ENCODE measurements around the gene ADAM15. TPM values are rescaled to one million over a fixed set of nuclear protein-coding genes. Genes with fewer than 3 reads are reported as not detected.

Gene ADAM15
- polyA plus RNA-seq, 3 donors, result 31.5 to 61.4 (median 57.2) TPM

DNA sequence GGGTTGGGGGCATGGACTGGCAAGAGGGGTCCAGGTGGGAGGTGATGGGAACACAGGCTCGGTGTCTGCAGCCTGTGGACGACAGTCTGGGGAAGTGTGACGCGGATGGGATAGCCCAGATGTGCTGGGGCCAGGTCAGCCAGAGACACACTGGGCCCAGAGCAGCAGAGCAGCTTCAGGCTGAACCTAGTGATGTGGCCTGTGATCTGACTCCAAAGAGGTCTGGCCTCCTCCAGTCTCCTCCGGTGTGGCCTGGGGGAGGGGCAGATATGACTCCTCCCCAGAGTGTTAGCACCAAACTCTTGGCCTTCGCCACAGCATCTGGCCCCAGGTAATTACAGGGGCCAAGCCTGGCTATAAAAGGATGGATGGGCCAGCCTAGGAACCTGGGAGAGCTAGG, 41.0 kb downstream of the ADAM15 start:
- no peak for DNase-seq (ENCODE audit: extremely low read depth in 1 of 11, low read depth in 9 of 11, low spot score in 4 of 11)

DNA sequence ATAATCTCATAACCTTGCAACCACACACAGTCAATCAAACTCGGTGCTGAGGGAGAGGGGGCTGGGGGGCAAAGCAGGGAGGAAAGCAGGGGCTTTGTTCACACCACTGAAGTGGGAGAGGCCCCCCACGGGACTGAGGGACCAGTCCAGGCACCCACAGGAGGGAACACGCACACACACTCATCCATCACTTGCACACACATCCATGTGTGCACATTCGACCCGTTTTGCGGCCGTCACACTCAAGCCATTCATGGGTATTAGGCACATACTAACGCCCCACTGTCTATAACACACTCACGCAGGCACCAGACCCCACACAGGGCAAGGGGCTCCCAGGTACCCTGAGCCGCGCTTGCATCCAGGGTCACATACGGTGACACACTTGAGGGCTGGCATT, 41.5 kb downstream of the ADAM15 start:
- no peak for DNase-seq (ENCODE audit: extremely low read depth in 1 of 11, low read depth in 9 of 11, low spot score in 4 of 11)

DNA sequence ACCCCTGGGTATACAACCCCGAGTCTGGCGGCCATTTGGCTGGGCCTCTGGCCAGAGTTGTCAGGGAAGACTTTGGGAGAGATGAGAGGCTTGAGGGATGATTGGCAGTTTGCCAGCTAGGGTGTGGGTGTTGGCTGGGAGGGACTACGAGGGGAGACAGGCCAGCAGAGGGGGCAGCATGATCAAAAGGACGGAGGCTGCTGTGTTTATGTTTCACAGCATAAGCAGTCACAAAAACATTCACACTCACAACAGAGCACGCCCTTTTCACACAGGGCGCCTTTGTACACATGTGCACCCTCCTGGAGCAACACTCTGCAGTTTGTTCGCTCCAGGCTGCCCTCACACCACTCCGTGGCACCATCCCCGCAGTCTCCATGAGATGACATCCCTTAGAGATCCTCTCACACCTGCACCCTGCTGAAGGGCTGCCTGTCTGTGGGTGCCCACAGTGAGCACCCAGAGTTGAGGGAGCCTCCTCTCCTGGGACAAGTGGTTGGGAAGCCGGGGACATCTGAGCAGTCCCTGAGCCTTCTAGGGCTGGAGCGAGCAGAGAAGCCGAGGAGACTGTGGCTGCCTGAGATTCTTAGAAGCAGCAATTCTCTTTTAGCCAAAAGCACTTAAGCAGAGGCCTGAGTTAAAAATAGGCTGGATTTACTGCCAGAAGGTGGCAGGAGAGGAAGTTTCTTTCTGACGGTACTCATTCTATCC, 43.0 kb downstream of the ADAM15 start:
- no peak for DNase-seq (ENCODE audit: extremely low read depth in 1 of 11, low read depth in 9 of 11, low spot score in 4 of 11)

DNA sequence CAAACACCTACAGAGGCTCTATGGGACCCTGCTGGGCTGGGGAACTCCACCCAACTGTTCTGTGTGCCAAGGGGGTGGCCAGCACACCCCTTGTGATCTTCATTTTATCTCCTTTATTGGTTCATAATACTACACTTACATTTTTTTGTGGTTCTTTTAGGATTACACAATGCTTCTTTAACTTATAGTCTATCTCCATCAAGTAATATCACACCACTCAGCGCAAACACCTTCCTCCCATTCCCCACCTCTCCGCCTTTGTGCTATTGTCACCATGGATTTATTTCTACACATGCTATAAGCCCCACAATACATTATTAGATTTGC, 43.5 kb downstream of the ADAM15 start:
- no peak for DNase-seq (ENCODE audit: extremely low read depth in 1 of 11, low read depth in 9 of 11, low spot score in 4 of 11)

DNA sequence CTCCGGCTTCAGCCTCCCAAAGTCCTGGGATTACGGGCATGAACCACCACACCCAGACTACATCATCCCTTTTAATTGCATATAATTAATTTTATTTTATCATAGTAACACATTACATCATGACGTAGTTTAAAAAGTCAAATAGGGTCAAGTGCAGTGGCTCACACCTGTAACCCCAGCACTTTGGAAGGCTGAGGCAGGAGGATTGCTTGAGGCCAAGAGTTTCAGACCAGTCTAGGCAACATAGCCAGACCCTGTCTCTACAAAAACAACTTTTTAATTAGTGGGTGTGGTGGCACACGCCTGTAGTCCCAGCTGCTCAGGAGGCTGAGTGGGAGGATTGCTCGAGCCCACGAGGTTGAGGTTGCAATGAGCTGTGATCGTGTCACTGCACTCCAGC, 48.2 kb downstream of the ADAM15 start:
- no peak for DNase-seq (ENCODE audit: extremely low read depth in 1 of 11, low read depth in 9 of 11, low spot score in 4 of 11)

DNA sequence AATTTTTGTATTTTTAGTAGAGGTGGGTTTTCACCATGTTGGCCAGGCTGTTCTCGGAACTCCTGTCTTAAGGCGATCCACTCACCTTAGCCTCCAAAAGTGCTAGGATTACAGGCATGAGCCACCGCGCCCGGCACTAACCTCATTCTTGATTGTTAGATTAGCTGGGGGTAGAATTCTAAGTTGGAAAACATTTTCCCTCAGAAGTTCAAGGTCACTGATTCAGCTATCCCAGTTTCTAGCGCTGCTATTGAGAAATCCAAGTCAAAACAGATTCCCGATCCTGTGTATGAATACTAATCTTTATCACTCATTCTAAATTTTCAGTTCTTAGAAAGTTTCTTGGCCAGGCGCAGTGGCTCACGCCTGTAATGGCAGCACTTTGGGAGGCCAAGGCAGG, 52.2 kb downstream of the ADAM15 start:
- DNase-seq (ENCODE audit: extremely low read depth in 1 of 11, low read depth in 9 of 11, low spot score in 4 of 11), result no peak

DNA sequence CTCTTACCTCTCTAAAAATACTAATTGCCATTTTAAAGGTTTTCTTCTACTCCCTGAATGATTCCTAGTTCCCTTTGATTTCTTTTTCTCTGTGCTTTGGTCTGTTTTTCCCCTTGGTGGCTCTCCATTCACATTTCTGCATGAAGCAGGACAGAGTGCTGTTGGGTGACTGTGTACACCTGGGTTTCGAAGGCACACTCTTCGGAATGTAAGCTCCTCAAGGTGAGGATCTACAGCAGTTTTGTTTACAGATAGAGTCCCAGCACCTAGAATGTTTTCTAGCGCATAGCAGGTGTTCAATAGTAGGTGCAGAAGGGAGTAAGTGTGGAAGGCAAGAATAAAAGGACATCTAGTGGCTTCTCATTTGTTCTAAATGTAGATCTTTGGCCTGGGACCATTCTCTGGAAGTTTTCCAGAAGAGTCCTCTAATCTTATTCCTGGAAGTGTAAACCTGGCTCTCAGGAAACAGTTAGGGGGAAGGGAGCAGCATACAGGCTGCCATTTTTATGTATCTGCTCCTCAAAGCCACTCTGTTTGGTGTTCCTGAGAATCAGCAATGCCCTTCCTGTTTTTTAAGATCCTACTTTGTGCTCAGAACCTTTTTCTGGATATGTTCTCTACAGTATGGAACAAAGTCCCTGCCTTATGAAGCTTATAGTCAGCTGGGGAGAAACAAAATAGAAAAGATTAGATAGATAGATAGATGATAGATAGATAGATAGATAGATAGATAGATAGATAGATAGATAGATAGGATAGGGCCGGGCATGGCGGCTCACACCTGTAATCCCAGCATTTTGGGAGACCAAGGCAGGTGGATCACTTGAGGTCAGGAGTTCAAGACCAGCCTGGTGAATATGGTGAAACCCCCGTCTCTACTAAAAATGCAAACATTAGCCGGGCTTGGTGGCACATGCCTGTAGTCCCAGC, 53.8 kb downstream of the ADAM15 start:
- DNase-seq (ENCODE audit: extremely low read depth in 1 of 11, low read depth in 9 of 11, low spot score in 4 of 11), result no peak

DNA sequence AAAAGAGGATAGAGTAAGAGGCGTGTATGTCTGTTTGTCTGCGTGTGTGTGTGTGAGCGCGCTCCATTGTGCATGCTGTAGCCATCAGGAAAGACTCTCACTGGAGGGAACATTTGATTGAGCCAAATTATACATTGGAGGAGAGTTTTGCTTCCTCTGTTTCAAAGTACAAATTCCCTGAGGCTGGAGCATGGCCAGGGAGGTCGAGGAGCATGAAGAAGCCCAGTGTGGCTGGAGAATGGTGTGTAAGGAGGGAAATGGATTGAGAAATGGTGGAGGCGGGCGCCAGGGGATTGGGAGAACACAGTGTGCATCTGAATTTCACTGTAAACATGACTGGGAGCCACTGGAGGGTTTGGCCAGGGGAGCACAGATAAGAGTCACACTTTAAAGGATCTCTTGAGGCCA, 54.5 kb downstream of the ADAM15 start:
- DNase-seq (ENCODE audit: extremely low read depth in 1 of 11, low read depth in 9 of 11, low spot score in 4 of 11), result no peak

DNA sequence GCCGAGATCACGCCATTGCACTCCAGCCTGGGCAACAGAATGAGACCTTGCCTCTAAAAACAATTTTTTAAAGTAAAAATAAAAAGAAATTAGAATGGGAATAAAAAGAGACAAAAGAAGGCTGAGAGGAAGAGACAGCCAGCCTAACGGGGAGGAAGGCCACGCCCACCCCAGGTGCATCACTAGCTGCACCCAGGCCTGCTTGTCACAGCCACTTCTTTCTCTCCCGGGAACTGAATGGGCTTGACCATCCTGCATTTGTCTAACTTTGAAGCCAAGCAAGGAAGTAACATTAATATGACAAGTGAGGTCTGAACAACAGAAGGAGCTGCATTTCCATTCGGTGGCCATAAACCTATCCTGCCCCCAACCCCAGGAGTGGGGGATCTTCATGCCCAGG, 55.7 kb downstream of the ADAM15 start:
- DNase-seq (ENCODE audit: extremely low read depth in 1 of 11, low read depth in 9 of 11, low spot score in 4 of 11), result no peak

DNA sequence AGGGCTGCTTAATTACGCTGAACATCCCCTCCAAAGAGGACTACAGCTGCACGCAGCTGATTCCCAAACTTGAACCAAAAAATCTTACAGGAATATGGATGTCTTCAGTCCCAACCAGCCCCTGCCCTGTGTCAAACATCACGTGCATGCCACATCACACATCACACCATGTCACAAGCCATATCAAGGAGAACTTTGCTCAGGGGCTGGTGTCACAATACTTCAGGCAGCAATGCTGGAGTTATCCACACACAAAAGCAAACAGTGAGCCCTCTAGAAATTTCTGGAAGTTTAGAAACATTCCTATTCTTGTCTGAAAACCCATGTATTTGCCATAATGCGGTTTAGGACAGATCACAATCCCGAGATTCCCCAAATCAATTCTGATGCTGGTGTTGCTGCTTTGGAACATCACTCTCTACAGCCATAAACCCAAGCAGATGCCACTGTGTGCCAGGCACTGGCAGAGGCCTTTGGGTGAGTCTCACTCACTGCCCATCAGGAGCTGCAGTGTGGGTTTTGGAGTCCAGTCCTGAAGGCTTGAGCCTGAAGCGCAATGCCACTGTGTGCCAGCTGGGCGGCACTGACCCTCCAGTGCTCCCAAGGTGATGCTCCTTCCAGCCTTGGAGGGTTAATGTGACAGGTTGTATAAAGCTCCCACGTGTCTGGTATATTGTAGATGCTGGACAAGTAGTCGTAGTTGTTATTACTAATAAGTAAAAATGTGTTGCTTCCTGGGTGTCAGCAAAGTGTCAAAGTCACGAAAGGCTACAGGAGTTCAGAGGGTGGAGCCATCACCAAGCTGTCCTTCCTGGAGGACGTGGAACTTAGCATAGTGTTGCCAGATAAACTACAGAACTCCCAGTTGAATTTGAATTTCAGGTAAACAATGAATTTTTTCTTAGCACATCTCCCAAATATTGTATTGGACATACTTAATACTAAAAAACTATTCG, 56.5 kb downstream of the ADAM15 start:
- no peak for DNase-seq (ENCODE audit: extremely low read depth in 1 of 11, low read depth in 9 of 11, low spot score in 4 of 11)

DNA sequence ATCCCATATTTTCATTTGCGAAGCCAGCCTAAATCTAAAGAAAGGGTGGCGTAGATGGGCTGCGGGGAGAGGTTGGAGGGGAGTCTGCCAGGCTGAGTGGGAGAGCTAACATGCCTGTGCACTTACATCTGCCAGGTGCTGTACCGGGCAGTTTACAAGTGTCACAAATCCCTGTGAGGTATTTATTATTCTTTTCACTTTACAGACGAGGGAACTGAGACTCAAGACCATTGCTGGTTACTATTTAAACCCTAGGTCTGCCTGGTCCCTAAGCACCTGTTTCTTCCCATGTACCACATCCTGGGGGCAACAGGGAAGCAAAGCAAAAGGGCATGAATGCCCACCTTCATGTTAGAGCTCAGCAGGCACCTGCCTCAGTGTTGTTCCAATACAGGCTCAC, 57.2 kb downstream of the ADAM15 start:
- DNase-seq (ENCODE audit: extremely low read depth in 1 of 11, low read depth in 9 of 11, low spot score in 4 of 11), result no peak

DNA sequence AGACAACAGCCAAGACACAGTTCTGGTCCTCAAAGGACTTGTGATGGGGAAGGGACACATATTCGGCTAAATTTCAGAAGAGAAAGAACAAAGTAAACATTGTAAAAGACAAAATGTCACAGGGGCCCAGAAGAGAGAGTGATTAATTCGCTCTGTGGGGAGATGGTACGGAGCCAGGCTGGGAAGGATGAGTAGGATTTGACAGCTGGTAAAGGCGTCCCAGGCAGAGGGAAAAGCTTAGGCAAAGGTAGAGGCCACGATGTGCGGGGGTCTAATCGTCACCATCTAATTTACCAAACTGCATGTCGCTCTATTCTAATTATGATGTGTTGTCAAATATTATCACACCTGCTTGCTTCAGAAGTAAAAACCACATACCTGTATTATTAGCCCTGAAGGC, 59.3 kb downstream of the ADAM15 start:
- no peak for DNase-seq (ENCODE audit: extremely low read depth in 1 of 11, low read depth in 9 of 11, low spot score in 4 of 11)

DNA sequence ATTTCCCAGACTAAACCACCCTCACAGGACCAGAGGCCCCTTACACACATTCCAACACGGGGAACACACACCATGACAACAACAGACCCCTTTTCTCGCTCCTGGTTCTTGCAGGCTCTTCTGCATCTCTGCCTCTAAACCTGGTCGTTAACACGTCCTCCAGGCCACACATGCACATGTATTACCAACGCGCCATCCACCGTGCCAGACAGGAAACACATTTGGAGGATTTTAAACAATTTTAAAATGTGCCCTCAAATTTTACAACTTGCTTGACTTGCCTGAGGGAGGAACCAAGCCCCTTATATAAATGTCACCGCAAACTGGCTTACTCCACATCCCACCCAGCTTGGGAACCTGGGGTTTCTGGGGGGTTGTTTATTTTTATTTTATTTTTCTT, 59.7 kb downstream of the ADAM15 start:
- no peak for DNase-seq (ENCODE audit: extremely low read depth in 1 of 11, low read depth in 9 of 11, low spot score in 4 of 11)

Other genes starting within 250 kb of the ADAM15 start
- 1 to 10 TPM; 2.4 to 2.9 (median 2.9) TPM for gene KCNN3, start 181.0 kb upstream of the ADAM15 start, polyA plus RNA-seq (ENCODE audit: insufficient read length in 3 of 3)
- 10 to 100 TPM; 37.9 to 48.3 (median 40.7) TPM for gene PMVK, start 114.6 kb upstream of the ADAM15 start, polyA plus RNA-seq (ENCODE audit: insufficient read length in 3 of 3)
- 10 to 100 TPM; 56.2 to 80.8 (median 70.4) TPM for gene PBXIP1, start 95.2 kb upstream of the ADAM15 start, polyA plus RNA-seq (ENCODE audit: insufficient read length in 3 of 3)
- 10 to 100 TPM; 41.5 to 48.0 (median 43.6) TPM for gene PYGO2, start 89.5 kb upstream of the ADAM15 start, polyA plus RNA-seq (ENCODE audit: insufficient read length in 3 of 3)
- gene SHC1, start 80.6 kb upstream of the ADAM15 start, polyA plus RNA-seq (ENCODE audit: insufficient read length in 3 of 3), result 10 to 100 TPM; 73.4 to 84.2 (median 83.4) TPM
- 100 to 1,000 TPM in 2 of 3 donors, 10 to 100 TPM in 1; 80.2 to 111 (median 109) TPM for gene CKS1B, start 76.6 kb upstream of the ADAM15 start, polyA plus RNA-seq (ENCODE audit: insufficient read length in 3 of 3)
- gene FLAD1, start 68.0 kb upstream of the ADAM15 start, polyA plus RNA-seq (ENCODE audit: insufficient read length in 3 of 3), result 10 to 100 TPM; 26.1 to 34.1 (median 31.6) TPM
- 1 to 10 TPM in 1 of 3 donors, under 1 TPM in 2; 0.42 to 1.6 (median 0.53) TPM for gene LENEP, start 57.7 kb upstream of the ADAM15 start, polyA plus RNA-seq (ENCODE audit: insufficient read length in 3 of 3)
- gene ZBTB7B, start 48.5 kb upstream of the ADAM15 start, polyA plus RNA-seq (ENCODE audit: insufficient read length in 3 of 3), result 10 to 100 TPM; 12.6 to 18.6 (median 14.5) TPM
- gene DCST2, start 17.5 kb upstream of the ADAM15 start, polyA plus RNA-seq (ENCODE audit: insufficient read length in 3 of 3), result 1 to 10 TPM; 1.3 to 3.2 (median 2.1) TPM
- gene DCST1, start 17.5 kb upstream of the ADAM15 start, polyA plus RNA-seq (ENCODE audit: insufficient read length in 3 of 3), result under 1 TPM; 0.12 to 0.61 (median 0.32) TPM
- 10 to 100 TPM; 18.5 to 21.2 (median 19.1) TPM for gene EFNA4, start 12.4 kb downstream of the ADAM15 start, polyA plus RNA-seq (ENCODE audit: insufficient read length in 3 of 3)
- 1 to 10 TPM; 6.7 to 7.2 (median 7.2) TPM for gene EFNA3, start 27.5 kb downstream of the ADAM15 start, polyA plus RNA-seq (ENCODE audit: insufficient read length in 3 of 3)
- gene EFNA1, start 76.6 kb downstream of the ADAM15 start, polyA plus RNA-seq (ENCODE audit: insufficient read length in 3 of 3), result 10 to 100 TPM; 60.4 to 78.9 (median 65.0) TPM
- 10 to 100 TPM; 48.7 to 64.8 (median 55.5) TPM for gene SLC50A1, start 84.5 kb downstream of the ADAM15 start, polyA plus RNA-seq (ENCODE audit: insufficient read length in 3 of 3)
- 10 to 100 TPM; 33.0 to 50.0 (median 46.7) TPM for gene DPM3, start 89.2 kb downstream of the ADAM15 start, polyA plus RNA-seq (ENCODE audit: insufficient read length in 3 of 3)
- 100 to 1,000 TPM; 142 to 152 (median 147) TPM for gene KRTCAP2, start 122.0 kb downstream of the ADAM15 start, polyA plus RNA-seq (ENCODE audit: insufficient read length in 3 of 3)
- gene TRIM46, start 122.5 kb downstream of the ADAM15 start, polyA plus RNA-seq (ENCODE audit: insufficient read length in 3 of 3), result 1 to 10 TPM; 3.2 to 5.7 (median 4.0) TPM
- 10 to 100 TPM; 35.1 to 51.0 (median 35.4) TPM for gene THBS3, start 156.6 kb downstream of the ADAM15 start, polyA plus RNA-seq (ENCODE audit: insufficient read length in 3 of 3)
- 10 to 100 TPM; 37.0 to 47.7 (median 41.8) TPM for gene MTX1, start 157.4 kb downstream of the ADAM15 start, polyA plus RNA-seq (ENCODE audit: insufficient read length in 3 of 3)
- gene ENTREP3, start 204.2 kb downstream of the ADAM15 start, polyA plus RNA-seq (ENCODE audit: insufficient read length in 3 of 3), result 10 to 100 TPM; 20.9 to 31.5 (median 28.1) TPM
- gene SCAMP3, start 211.0 kb downstream of the ADAM15 start, polyA plus RNA-seq (ENCODE audit: insufficient read length in 3 of 3), result 10 to 100 TPM; 52.0 to 65.1 (median 61.8) TPM
- 10 to 100 TPM; 78.3 to 96.6 (median 82.5) TPM for gene CLK2, start 222.2 kb downstream of the ADAM15 start, polyA plus RNA-seq (ENCODE audit: insufficient read length in 3 of 3)
- gene HCN3, start 226.1 kb downstream of the ADAM15 start, polyA plus RNA-seq (ENCODE audit: insufficient read length in 3 of 3), result 10 to 100 TPM; 11.5 to 14.0 (median 11.8) TPM

Data from renal cortex interstitium (tissue), 11 donors.